Endometrial microvascular endothelial cells (primary cell): ENCODE measurements around the gene HS6ST1. TPM values are rescaled to one million over a fixed set of nuclear protein-coding genes. Genes with fewer than 3 reads are reported as not detected.
"Not testable (repeated sequence)": the region's sequence is repeated elsewhere in the genome, so short reads cannot be mapped to it uniquely, and the experiment has no call there.

ENCODE experiments used
- in situ Hi-C: cut with HindIII; loops from 2 replicates; pipeline ENCODE4 v1.10.0; 2017; ENCODE audit warnings: low sequenced_read_pairs, low pct_unique_long_range_greater_than_20kb; ENCODE audit errors: inconsistent ontology term
- total RNA-seq: library from RNA; depleted of rRNA; stranded (reverse); fragments of >200 nt; gene quantifications from one replicate; pipeline ENCODE4 v1.2.3, GENCODE V29; 2015; ENCODE audit errors: inconsistent ontology term

The HS6ST1 gene
- total RNA-seq, 1 donor from 2014 or later, result 10.5 TPM

GRCh38 chr2:128262315-128263253 is 56.1 kb downstream of the HS6ST1 start:
- in situ Hi-C loops, result no loop called here

- in situ Hi-C loops, result no loop called here
These were observed 57.2 kb downstream of the HS6ST1 start for GRCh38 chr2:128261245-128262128.

GRCh38 chr2:128260239-128261138 is 58.2 kb downstream of the HS6ST1 start:
- in situ Hi-C loops, result no loop called here

GRCh38 chr2:128259585-128259984 is 59.1 kb downstream of the HS6ST1 start:
- in situ Hi-C loops, result no loop called here

GRCh38 chr2:128258218-128258617 is 60.5 kb downstream of the HS6ST1 start:
- in situ Hi-C loops, result no loop called here

GRCh38 chr2:128252501-128252900 is 66.2 kb downstream of the HS6ST1 start:
- in situ Hi-C loops, result no loop called here

GRCh38 chr2:128252086-128252485 is 66.6 kb downstream of the HS6ST1 start:
- in situ Hi-C loops, result not testable (repeated sequence)

GRCh38 chr2:128250229-128251025 is 68.2 kb downstream of the HS6ST1 start:
- in situ Hi-C loops, result no loop called here

- in situ Hi-C loops, result no loop called here
These were observed 69.1 kb downstream of the HS6ST1 start for GRCh38 chr2:128249555-128249954.

- in situ Hi-C loops, result no loop called here
These were observed 72.9 kb downstream of the HS6ST1 start for GRCh38 chr2:128245813-128246212.

- in situ Hi-C loops, result no loop called here
These were observed 76.8 kb downstream of the HS6ST1 start for GRCh38 chr2:128241896-128242295.

- in situ Hi-C loops, result no loop called here
These were observed 80.6 kb downstream of the HS6ST1 start for GRCh38 chr2:128237911-128238697.

- in situ Hi-C loops, result no loop called here
These were observed 81.6 kb downstream of the HS6ST1 start for GRCh38 chr2:128237081-128237534.

- in situ Hi-C loops, result no loop called here
These were observed 82.1 kb downstream of the HS6ST1 start for GRCh38 chr2:128236491-128237035.

GRCh38 chr2:128235581-128235980 is 83.1 kb downstream of the HS6ST1 start:
- in situ Hi-C loops, result no loop called here

- in situ Hi-C loops, result no loop called here
These were observed 84.1 kb downstream of the HS6ST1 start for GRCh38 chr2:128234613-128235012.
